Measurements from ENCODE around the gene BRINP1. TPM values are rescaled to one million over a fixed set of nuclear protein-coding genes. Genes with fewer than 3 reads are reported as not detected.

The BRINP1 gene
- total and polyA plus RNA-seq, 7 donors = 0.03 to 0.20 (median 0.17) TPM; not detected in 4

- H3K9me3 ChIP-seq = no peaks in the 10 kb centered on the region
- no peaks in the 10 kb centered on the region for H3K36me3 ChIP-seq (ENCODE audit: insufficient read depth in 1 of 2, low read depth in 1 of 2)
- H3K27me3 ChIP-seq (ENCODE audit: insufficient read depth in 3 of 3, low read length in 2 of 3) = no peaks in the 10 kb centered on the region
- no peak overlapping the region for H3K27ac ChIP-seq
- intact Hi-C loops (cut with DNase I) = no loop called here
- ATAC-seq (no peak), DNase-seq (no peak)
- TF ChIP-seq, protein P1, sequence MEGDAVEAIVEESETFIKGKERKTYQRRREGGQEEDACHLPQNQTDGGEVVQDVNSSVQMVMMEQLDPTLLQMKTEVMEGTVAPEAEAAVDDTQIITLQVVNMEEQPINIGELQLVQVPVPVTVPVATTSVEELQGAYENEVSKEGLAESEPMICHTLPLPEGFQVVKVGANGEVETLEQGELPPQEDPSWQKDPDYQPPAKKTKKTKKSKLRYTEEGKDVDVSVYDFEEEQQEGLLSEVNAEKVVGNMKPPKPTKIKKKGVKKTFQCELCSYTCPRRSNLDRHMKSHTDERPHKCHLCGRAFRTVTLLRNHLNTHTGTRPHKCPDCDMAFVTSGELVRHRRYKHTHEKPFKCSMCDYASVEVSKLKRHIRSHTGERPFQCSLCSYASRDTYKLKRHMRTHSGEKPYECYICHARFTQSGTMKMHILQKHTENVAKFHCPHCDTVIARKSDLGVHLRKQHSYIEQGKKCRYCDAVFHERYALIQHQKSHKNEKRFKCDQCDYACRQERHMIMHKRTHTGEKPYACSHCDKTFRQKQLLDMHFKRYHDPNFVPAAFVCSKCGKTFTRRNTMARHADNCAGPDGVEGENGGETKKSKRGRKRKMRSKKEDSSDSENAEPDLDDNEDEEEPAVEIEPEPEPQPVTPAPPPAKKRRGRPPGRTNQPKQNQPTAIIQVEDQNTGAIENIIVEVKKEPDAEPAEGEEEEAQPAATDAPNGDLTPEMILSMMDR (IDR thresholded peaks at IDR 0.05) = no peak
- H3K4me1 ChIP-seq = no peaks in the 10 kb centered on the region
- 85 to 87% (median 87%) methylated on average over 5 of the region's 5 CpGs for WGBS, 3 donors
- H3K4me3 ChIP-seq = no peak overlapping the region
These were observed 116.5 kb downstream of the BRINP1 start for GRCh38 chr9:119252671-119253299.

- 65 to 76% (median 66%) methylated on average over 5 of the region's 5 CpGs for WGBS, 3 donors
- intact Hi-C loops (cut with DNase I) = no loop called here
These were observed 117.3 kb downstream of the BRINP1 start for GRCh38 chr9:119251936-119252335.

DNA sequence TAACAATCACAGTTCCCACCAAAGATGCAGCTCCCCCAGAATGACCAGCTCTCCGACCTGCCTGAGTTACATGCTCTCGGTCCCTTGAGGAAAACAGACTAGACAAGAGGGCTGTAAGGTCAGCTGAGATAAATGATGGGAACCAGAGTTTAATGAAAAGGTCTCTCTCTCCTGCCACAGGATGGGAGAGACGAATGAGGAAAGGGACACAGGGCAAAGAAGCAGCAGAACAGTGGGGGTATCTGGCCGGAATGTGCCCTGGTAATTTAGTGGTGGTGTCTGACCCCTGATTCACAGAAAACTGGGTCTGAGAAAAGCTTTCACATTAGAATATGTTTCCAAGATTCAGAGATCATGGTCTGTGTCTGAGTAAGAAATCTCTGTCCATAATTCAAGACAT, 118.5 kb downstream of the BRINP1 start:
- H3K9me3 ChIP-seq = no peaks in the 10 kb centered on the region
- H3K4me1 ChIP-seq = no peaks in the 10 kb centered on the region
- no peaks in the 10 kb centered on the region for H3K36me3 ChIP-seq (ENCODE audit: insufficient read depth in 1 of 2, low read depth in 1 of 2)
- WGBS, 3 donors = 26 to 36% (median 31%) methylated on average over 4 of the region's 4 CpGs
- no peak overlapping the region for H3K27ac ChIP-seq
- DNase-seq (no peak), ATAC-seq (no peak)
- H3K27me3 ChIP-seq (ENCODE audit: insufficient read depth in 3 of 3, low read length in 2 of 3) = no peaks in the 10 kb centered on the region
- TF ChIP-seq, protein P1 (IDR thresholded peaks at IDR 0.05) = no peak
- intact Hi-C loops (cut with DNase I) = no loop called here
- H3K4me3 ChIP-seq = no peak overlapping the region

More at GRCh38 chr9:119251936-119252335, 117.3 kb downstream of the BRINP1 start:
- Histone ChIP-seq H3K27me3 (ENCODE audit: insufficient read depth in 3 of 3, low read length in 2 of 3) (no peaks in the 10 kb centered on the region), H3K36me3 (ENCODE audit: insufficient read depth in 1 of 2, low read depth in 1 of 2) (no peaks in the 10 kb centered on the region), H3K27ac (no peak overlapping the region), H3K4me3 (no peak overlapping the region), H3K4me1 (no peaks in the 10 kb centered on the region), H3K9me3 (no peaks in the 10 kb centered on the region)
- TF ChIP-seq, protein P1 (IDR thresholded peaks at IDR 0.05) = no peak
- no peak for ATAC-seq
- DNase-seq = no peak

GRCh38 chr9:119240546-119240945, 128.7 kb downstream of the BRINP1 start:
- H3K27ac ChIP-seq = no peak overlapping the region
- intact Hi-C loops (cut with DNase I) = no loop called here
- no peak overlapping the region for H3K4me3 ChIP-seq
- WGBS, 3 donors = 67 to 73% (median 73%) methylated on average over 4 of the region's 4 CpGs
- H3K4me1 ChIP-seq = no peaks in the 10 kb centered on the region
- DNase-seq (no peak), ATAC-seq (no peak)
- no peaks in the 10 kb centered on the region for H3K36me3 ChIP-seq (ENCODE audit: insufficient read depth in 1 of 2, low read depth in 1 of 2)
- H3K27me3 ChIP-seq (ENCODE audit: insufficient read depth in 3 of 3, low read length in 2 of 3) = peaks cover 0 to 6% (median 0%) of the 10 kb centered on the region in 3 donors
- H3K9me3 ChIP-seq = no peaks in the 10 kb centered on the region
- TF ChIP-seq, protein P1 (IDR thresholded peaks at IDR 0.05) = no peak

DNA sequence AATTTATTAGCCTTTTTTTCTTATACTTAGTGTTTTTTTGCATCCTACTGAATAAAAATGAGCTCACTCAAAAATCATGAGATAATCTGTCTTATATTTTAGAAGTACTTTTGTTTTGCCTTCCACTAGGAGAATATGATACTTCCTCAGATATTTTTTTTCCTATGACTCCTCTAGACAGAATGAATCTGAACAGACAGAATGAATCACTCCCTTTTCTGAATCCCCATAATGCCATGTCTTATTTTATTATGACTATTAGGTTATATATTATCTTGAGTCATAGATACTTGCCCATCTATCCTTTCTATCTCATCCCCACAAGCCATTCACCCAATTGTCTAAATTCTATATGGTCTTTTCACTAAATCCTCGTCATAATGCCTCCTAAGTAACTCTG, 134.6 kb downstream of the BRINP1 start:
- H3K4me3 ChIP-seq = no peak overlapping the region
- DNase-seq (no peak), ATAC-seq (no peak)
- no peak overlapping the region for H3K27ac ChIP-seq
- no peaks in the 10 kb centered on the region for H3K4me1 ChIP-seq
- WGBS, 3 donors = 47 to 72% (median 52%) methylated on average over 1 of the region's 1 CpG
- H3K36me3 ChIP-seq (ENCODE audit: insufficient read depth in 1 of 2, low read depth in 1 of 2) = no peaks in the 10 kb centered on the region
- H3K27me3 ChIP-seq (ENCODE audit: insufficient read depth in 3 of 3, low read length in 2 of 3) = peaks cover 0 to 9% (median 0%) of the 10 kb centered on the region in 3 donors
- TF ChIP-seq, protein P1 (IDR thresholded peaks at IDR 0.05) = no peak
- H3K9me3 ChIP-seq = no peaks in the 10 kb centered on the region
- intact Hi-C loops (cut with DNase I) = no loop called here

Data from psoas muscle (tissue), 8 donors.